T follicular helper cell (primary cell): ENCODE results near the gene NEK7.
A peak's percentile ranks its signal among the peaks of the same experiment; 100 is the strongest.

Source experiments
- DNase-seq: peaks from one replicate; pipeline ENCODE4 v3.0.0-alpha.2; 2020; ENCODE audit warnings: low read depth

The NEK7 gene

GRCh38 chr1:198143797-198144196 is 13.0 kb upstream of the NEK7 start:
- no peak for DNase-seq

- no peak for DNase-seq
Observed at GRCh38 chr1:198147216-198147615, 9.6 kb upstream of the NEK7 start.

- no peak for DNase-seq
Observed at GRCh38 chr1:198150369-198150768, 6.4 kb upstream of the NEK7 start.

GRCh38 chr1:198151688-198152087 is 5.1 kb upstream of the NEK7 start:
- no peak for DNase-seq

- no peak for DNase-seq
Observed at GRCh38 chr1:198153103-198153502, 3.7 kb upstream of the NEK7 start.

- no peak for DNase-seq
Observed at GRCh38 chr1:198153804-198154203, 3.0 kb upstream of the NEK7 start.

- no peak for DNase-seq
Observed at GRCh38 chr1:198155253-198155652, 1.5 kb upstream of the NEK7 start.

- DNase-seq = peak; percentile 56
Observed at GRCh38 chr1:198156111-198156744, 570 bp upstream of the NEK7 start.

GRCh38 chr1:198157241-198157846 is 546 bp downstream of the NEK7 start:
- peak; percentile 71 for DNase-seq

GRCh38 chr1:198157847-198158725 is 1.3 kb downstream of the NEK7 start:
- no peak for DNase-seq

- DNase-seq = peak; percentile 80
Observed at GRCh38 chr1:198158735-198159589, 2.2 kb downstream of the NEK7 start.

GRCh38 chr1:198160222-198160621 is 3.4 kb downstream of the NEK7 start:
- DNase-seq = no peak

GRCh38 chr1:198160946-198161614 is 4.3 kb downstream of the NEK7 start:
- no peak for DNase-seq

- no peak for DNase-seq
Observed at GRCh38 chr1:198161718-198162090, 4.9 kb downstream of the NEK7 start.

- no peak for DNase-seq
Observed at GRCh38 chr1:198162091-198162767, 5.4 kb downstream of the NEK7 start.

GRCh38 chr1:198165927-198166647 is 9.3 kb downstream of the NEK7 start:
- DNase-seq = no peak

- no peak for DNase-seq
Observed at GRCh38 chr1:198166900-198167299, 10.1 kb downstream of the NEK7 start.

GRCh38 chr1:198167436-198167934 is 10.7 kb downstream of the NEK7 start:
- DNase-seq = no peak

GRCh38 chr1:198168227-198168626 is 11.4 kb downstream of the NEK7 start:
- DNase-seq = no peak

GRCh38 chr1:198169672-198170071 is 12.9 kb downstream of the NEK7 start:
- DNase-seq = no peak
